Measurements from ENCODE around the gene HMCN1.

- TF ChIP-seq POLR2AphosphoS5 (IDR thresholded peaks at IDR 0.05; ENCODE audit: low read depth, low read length) (no peak), SIN3A (IDR thresholded peaks at IDR 0.05; ENCODE audit: borderline replicate concordance, insufficient read depth, low read length) (no peak), TAF1 (IDR thresholded peaks at IDR 0.05; ENCODE audit: borderline replicate concordance, insufficient read depth, low read length) (no peak)
- TF ChIP-seq, protein P1, sequence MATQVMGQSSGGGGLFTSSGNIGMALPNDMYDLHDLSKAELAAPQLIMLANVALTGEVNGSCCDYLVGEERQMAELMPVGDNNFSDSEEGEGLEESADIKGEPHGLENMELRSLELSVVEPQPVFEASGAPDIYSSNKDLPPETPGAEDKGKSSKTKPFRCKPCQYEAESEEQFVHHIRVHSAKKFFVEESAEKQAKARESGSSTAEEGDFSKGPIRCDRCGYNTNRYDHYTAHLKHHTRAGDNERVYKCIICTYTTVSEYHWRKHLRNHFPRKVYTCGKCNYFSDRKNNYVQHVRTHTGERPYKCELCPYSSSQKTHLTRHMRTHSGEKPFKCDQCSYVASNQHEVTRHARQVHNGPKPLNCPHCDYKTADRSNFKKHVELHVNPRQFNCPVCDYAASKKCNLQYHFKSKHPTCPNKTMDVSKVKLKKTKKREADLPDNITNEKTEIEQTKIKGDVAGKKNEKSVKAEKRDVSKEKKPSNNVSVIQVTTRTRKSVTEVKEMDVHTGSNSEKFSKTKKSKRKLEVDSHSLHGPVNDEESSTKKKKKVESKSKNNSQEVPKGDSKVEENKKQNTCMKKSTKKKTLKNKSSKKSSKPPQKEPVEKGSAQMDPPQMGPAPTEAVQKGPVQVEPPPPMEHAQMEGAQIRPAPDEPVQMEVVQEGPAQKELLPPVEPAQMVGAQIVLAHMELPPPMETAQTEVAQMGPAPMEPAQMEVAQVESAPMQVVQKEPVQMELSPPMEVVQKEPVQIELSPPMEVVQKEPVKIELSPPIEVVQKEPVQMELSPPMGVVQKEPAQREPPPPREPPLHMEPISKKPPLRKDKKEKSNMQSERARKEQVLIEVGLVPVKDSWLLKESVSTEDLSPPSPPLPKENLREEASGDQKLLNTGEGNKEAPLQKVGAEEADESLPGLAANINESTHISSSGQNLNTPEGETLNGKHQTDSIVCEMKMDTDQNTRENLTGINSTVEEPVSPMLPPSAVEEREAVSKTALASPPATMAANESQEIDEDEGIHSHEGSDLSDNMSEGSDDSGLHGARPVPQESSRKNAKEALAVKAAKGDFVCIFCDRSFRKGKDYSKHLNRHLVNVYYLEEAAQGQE (IDR thresholded peaks at IDR 0.05; ENCODE audit: insufficient read depth in 1 of 2, low read depth in 2 of 2, low read length in 2 of 2) = no peak
Observed at GRCh38 chr1:186050360-186050759, 316.2 kb downstream of the HMCN1 start.
